SK-N-SH (cell line): ENCODE measurements around the gene BABAM1. TPM values are rescaled to one million over a fixed set of nuclear protein-coding genes. Genes with fewer than 3 reads are reported as not detected.

ENCODE experiments used
- CTCF ChIA-PET: fragments of 300-600, 350-600 bp; formaldehyde crosslinking; extraction: SDS; loops from one replicate; lab custom pipeline; 2021; lab: Yijun Ruan, JAX
- POLR2A ChIA-PET: fragments of 350-600 bp; sonication (Branson Sonifier 250); formaldehyde crosslinking; extraction: SDS; loops from one replicate; lab custom pipeline; 2020; ENCODE audit warnings: antibody characterized with exemption, inconsistent platforms; lab: Yijun Ruan, JAX
- DNase-seq: peaks from one replicate; pipeline ENCODE4 v3.0.0; 2012
- H2AFZ ChIP-seq: fragments of 200-600 bp; sonication (generic); 2 replicates; pipeline ENCODE4 v1.8.1; 2016; ENCODE audit warnings: antibody characterized with exemption, mild to moderate bottlenecking, low read depth
- H3F3A ChIP-seq: fragments of 200-600 bp; sonication (generic); replicated peaks from 2 replicates; pipeline ENCODE3; 2016; ENCODE audit warnings: antibody characterized with exemption, mild to moderate bottlenecking; ENCODE audit not compliant: insufficient read depth
- H3K27ac ChIP-seq, 2 experiments: fragments of 200-500 bp in 1 of 2; fragments of 200-600 bp in 1 of 2; sonication (Bioruptor generic) in 1 of 2; sonication (generic), shearing (Covaris generic) in 1 of 2; 2 replicates each; pipeline versions ENCODE4 v1.5.1 to v1.6.1; 2014 to 2016; ENCODE audit warnings: low read depth in 2 of 2, inconsistent platforms in 1 of 2, low read length in 1 of 2, mild to moderate bottlenecking in 1 of 2, mixed read lengths in 1 of 2
- H3K27me3 ChIP-seq: fragments of 200-600 bp; sonication (generic), shearing (Covaris generic); 2 replicates; pipeline ENCODE4 v1.6.1; 2016; ENCODE audit warnings: mixed run types; ENCODE audit not compliant: insufficient read depth
- H3K36me3 ChIP-seq, 2 experiments: fragments of 200-500 bp in 1 of 2; fragments of 200-600 bp in 1 of 2; sonication (Bioruptor generic) in 1 of 2; sonication (generic) in 1 of 2; replicated peaks in 1 of 2; 2 replicates each; pipeline versions ENCODE3 to v1.5.1; 2014 to 2016; ENCODE audit warnings: low read length in 1 of 2, mild to moderate bottlenecking in 1 of 2; ENCODE audit not compliant: insufficient read depth in 2 of 2, control insufficient read depth in 1 of 2
- H3K4me1 ChIP-seq, 2 experiments: fragments of 200-500 bp in 1 of 2; fragments of 200-600 bp in 1 of 2; sonication (Bioruptor generic) in 1 of 2; sonication (generic), shearing (Covaris generic) in 1 of 2; 2 replicates each; pipeline versions ENCODE4 v1.5.1 to v1.6.1; 2014 to 2016; ENCODE audit warnings: low read depth in 1 of 2, low read length in 1 of 2, mixed run types in 1 of 2; ENCODE audit not compliant: insufficient read depth in 2 of 2, control insufficient read depth in 1 of 2
- H3K4me2 ChIP-seq: fragments of 200-600 bp; sonication (generic), shearing (Covaris generic); 2 replicates; pipeline ENCODE4 v1.6.1; 2017; ENCODE audit warnings: mixed run types
- H3K4me3 ChIP-seq, 2 experiments: fragments of 200-500 bp in 1 of 2; fragments of 200-600 bp in 1 of 2; sonication (Bioruptor generic) in 1 of 2; sonication (generic), shearing (Covaris generic) in 1 of 2; 2 replicates each; pipeline versions ENCODE4 v1.5.1 to v1.8.1; 2014 to 2016; ENCODE audit warnings: low read depth in 2 of 2, inconsistent platforms in 1 of 2, low read length in 1 of 2, mild to moderate bottlenecking in 1 of 2, mixed read lengths in 1 of 2, moderate library complexity in 1 of 2
- H3K79me2 ChIP-seq: fragments of 200-600 bp; sonication (generic); 2 replicates; pipeline ENCODE4 v1.8.1; 2017; ENCODE audit warnings: mild to moderate bottlenecking; ENCODE audit not compliant: insufficient read depth
- H3K9ac ChIP-seq: fragments of 200-600 bp; sonication (generic); 2 replicates; pipeline ENCODE4 v1.6.1; 2017; ENCODE audit warnings: mixed run types
- H3K9me2 ChIP-seq: fragments of 200-600 bp; sonication (generic); 2 replicates; pipeline ENCODE4 v1.6.1; 2017; ENCODE audit warnings: mixed run types
- H3K9me3 ChIP-seq: fragments of 200-600 bp; sonication (generic); 2 replicates; pipeline ENCODE4 v1.6.1; 2017; ENCODE audit warnings: mixed run types, mild to moderate bottlenecking, moderate library complexity
- H4K20me1 ChIP-seq: fragments of 200-600 bp; sonication (generic); 2 replicates; pipeline ENCODE4 v1.6.1; 2017; ENCODE audit warnings: mild to moderate bottlenecking, mixed run types; ENCODE audit not compliant: insufficient read depth
- CTCF ChIP-seq: fragments of 200-600 bp; sonication (generic); IDR thresholded peaks from 2 replicates; pipeline ENCODE4 v1.6.1; 2017; ENCODE audit warnings: antibody characterized with exemption, mild to moderate bottlenecking, moderate library complexity
- EP300 ChIP-seq, 2 experiments: IDR thresholded peaks; 2 replicates each; pipeline versions ENCODE4 v1.4.0 to v1.6.1; 2012; ENCODE audit warnings: borderline replicate concordance in 1 of 2, low read depth in 1 of 2, low read length in 1 of 2
- EZH2phosphoT487 ChIP-seq: fragments of 200-600 bp; sonication (generic); IDR thresholded peaks from 2 replicates; pipeline ENCODE4 v1.6.1; 2017; ENCODE audit warnings: low read depth, mixed run types, mild to moderate bottlenecking, antibody characterized with exemption, moderate library complexity, borderline replicate concordance
- FOSL2 ChIP-seq: IDR thresholded peaks from 2 replicates; pipeline ENCODE4 v1.4.0; 2012; ENCODE audit warnings: low read depth, mild to moderate bottlenecking, moderate library complexity, borderline replicate concordance
- IRF3 ChIP-seq: fragments of 150-350 bp; IDR thresholded peaks from 2 replicates; pipeline ENCODE4 v1.6.1; 2016; ENCODE audit warnings: mild to moderate bottlenecking, low read depth, low read length
- MEF2A ChIP-seq: IDR thresholded peaks from 2 replicates; pipeline ENCODE4 v1.4.0; 2012; ENCODE audit warnings: low read depth, borderline replicate concordance
- NRF1 ChIP-seq: IDR thresholded peaks from 2 replicates; pipeline ENCODE4 v1.6.1; 2012; ENCODE audit warnings: low read depth, mild to moderate bottlenecking, low read length
- RCOR1 ChIP-seq: fragments of 150-350 bp; IDR thresholded peaks from 2 replicates; pipeline ENCODE4 v1.6.1; 2017; ENCODE audit warnings: antibody characterized with exemption, low read length
- RFX5 ChIP-seq: IDR thresholded peaks from 2 replicates; pipeline ENCODE4 v1.6.1; 2012; ENCODE audit warnings: mild to moderate bottlenecking, improper control_type of control experiment, low read length
- SIN3A ChIP-seq: IDR thresholded peaks from 2 replicates; pipeline ENCODE4 v1.6.1; 2012; ENCODE audit warnings: low read depth, mild to moderate bottlenecking, low read length, moderate library complexity, borderline replicate concordance
- TAF1 ChIP-seq: IDR thresholded peaks from 2 replicates; pipeline ENCODE4 v1.6.1; 2012; ENCODE audit warnings: low read depth, mild to moderate bottlenecking, low read length, moderate library complexity, borderline replicate concordance
- USF1 ChIP-seq: IDR thresholded peaks from 2 replicates; pipeline ENCODE4 v1.4.0; 2012; ENCODE audit warnings: low read depth, borderline replicate concordance
- YY1 ChIP-seq: IDR thresholded peaks from 2 replicates; pipeline ENCODE4 v1.4.0; 2012; ENCODE audit warnings: low read depth, mild to moderate bottlenecking
- ZBTB33 ChIP-seq: IDR thresholded peaks from 2 replicates; pipeline ENCODE4 v1.4.0; 2012; ENCODE audit warnings: low read depth, borderline replicate concordance
- WGBS: methylation state at CpG from one replicate; pipeline ENCODE4 v1.1.6; 2017; ENCODE audit warnings: low lambda C conversion rate; 5-methylcytosine and 5-hydroxymethylcytosine counted together
- polyA plus RNA-seq, 3 experiments: library from polyadenylated mRNA; depleted of rRNA; stranded (reverse); fragments of >200 nt; gene quantifications; 2 replicates each; pipeline ENCODE4 v1.2.3, GENCODE V29; 2012

BABAM1 gene
- polyA plus RNA-seq, 1 of the 3 experiments (the other 2 are of a cell fraction): 192 TPM

GRCh38 chr19:17227798-17228367 is 39.4 kb upstream of the BABAM1 start:
- Histone ChIP-seq H4K20me1 (no peaks in the 10 kb centered on the region), H3K36me3 (peaks cover 12 to 18% of the 10 kb centered on the region in 2 experiments), H3K9me2 (no peaks in the 10 kb centered on the region), H3K4me3 (no peak overlapping the region), H3K4me1 (peaks cover 0 to 3% of the 10 kb centered on the region in 2 experiments; a peak in 1 of 4 replicates), H2AFZ (no peak overlapping the region), H3K9me3 (no peaks in the 10 kb centered on the region), H3F3A (peaks cover 13% of the 10 kb centered on the region), H3K9ac (no peak overlapping the region), H3K79me2 (peaks cover 10% of the 10 kb centered on the region; the same call in 1 of the 2 replicates), H3K27me3 (no peaks in the 10 kb centered on the region), H3K27ac (no peak overlapping the region)
- no peak for DNase-seq
- 91% methylated on average over 12 of the region's 13 CpGs for WGBS
- CTCF ChIA-PET: interaction anchor here (0.7 to 1.4 kb wide), 5 partner anchors 22 to 161 kb away, joined by 3 to 5 read pairs (median 3); no protein-coding TSS in a partner anchor
- TF ChIP-seq ZBTB33: no peak
- TF ChIP-seq NRF1: no peak
- no peak for TF ChIP-seq CTCF
- no peak for TF ChIP-seq RFX5
- TF ChIP-seq YY1: no peak
- TF ChIP-seq RCOR1: no peak
- TF ChIP-seq EZH2phosphoT487: no peak
- no peak for TF ChIP-seq IRF3
- TF ChIP-seq FOSL2: no peak
- TF ChIP-seq SIN3A: no peak
- TF ChIP-seq USF1: no peak
- no peak for TF ChIP-seq EP300 (IDR thresholded peaks at IDR 0.05; ENCODE audit: borderline replicate concordance in 1 of 2, low read depth in 1 of 2, low read length in 1 of 2)
- no peak for TF ChIP-seq MEF2A
- TF ChIP-seq TAF1: no peak
- TF ChIP-seq, all 33 proteins: peak for 0
- H3K4me2 ChIP-seq: no peak overlapping the region
- POLR2A ChIA-PET: interaction anchor here (3.3 kb wide), 1 partner anchor 12 kb away, joined by 33 read pairs; the partner anchor contains the start of gene USE1
